GM21786 (cell line): ENCODE data around the gene HTRA3.

Experiments used
- ATAC-seq: cut with Tn5 transposase; IDR thresholded peaks from one replicate; pipeline ENCODE4 v1.9.1; 2021; ENCODE audit not compliant: unreplicated experiment

The HTRA3 gene

GRCh38 chr4:8265171-8265929 lies 4.2 kb upstream of the HTRA3 start:
- no peak for ATAC-seq

GRCh38 chr4:8266088-8266487 lies 3.5 kb upstream of the HTRA3 start:
- no peak for ATAC-seq

GRCh38 chr4:8266508-8266907 lies 3.0 kb upstream of the HTRA3 start:
- ATAC-seq: no peak

- ATAC-seq: peak; percentile 60
Measured at GRCh38 chr4:8267077-8267476, 2.5 kb upstream of the HTRA3 start.

- ATAC-seq: no peak
Measured at GRCh38 chr4:8268211-8268610, 1.3 kb upstream of the HTRA3 start.

GRCh38 chr4:8268901-8269534 lies 536 bp upstream of the HTRA3 start:
- no peak for ATAC-seq

- ATAC-seq: no peak
Measured at GRCh38 chr4:8270418-8270771, 841 bp downstream of the HTRA3 start.

GRCh38 chr4:8270912-8271815 lies 1.6 kb downstream of the HTRA3 start:
- ATAC-seq: no peak

GRCh38 chr4:8271821-8272220 lies 2.3 kb downstream of the HTRA3 start:
- ATAC-seq: no peak

- no peak for ATAC-seq
Measured at GRCh38 chr4:8272472-8273428, 3.2 kb downstream of the HTRA3 start.

- ATAC-seq: no peak
Measured at GRCh38 chr4:8273450-8273849, 3.9 kb downstream of the HTRA3 start.

GRCh38 chr4:8274066-8274652 lies 4.6 kb downstream of the HTRA3 start:
- no peak for ATAC-seq

GRCh38 chr4:8274765-8275547 lies 5.4 kb downstream of the HTRA3 start:
- ATAC-seq: no peak

GRCh38 chr4:8275548-8275910 lies 6.0 kb downstream of the HTRA3 start:
- ATAC-seq: no peak

- ATAC-seq: no peak
Measured at GRCh38 chr4:8276358-8277240, 7.0 kb downstream of the HTRA3 start.

GRCh38 chr4:8277356-8278008 lies 7.9 kb downstream of the HTRA3 start:
- ATAC-seq: no peak

- ATAC-seq: no peak
Measured at GRCh38 chr4:8278009-8278395, 8.4 kb downstream of the HTRA3 start.
